Transverse colon (tissue), 4 donors: ENCODE results near the gene PCBD2. TPM values are rescaled to one million over a fixed set of nuclear protein-coding genes. Genes with fewer than 3 reads are reported as not detected.

Experiments used
- DNase-seq: peaks from one replicate; pipeline ENCODE4 v3.0.0-alpha.2; 2019
- H3K27ac ChIP-seq, 4 donors: fragments of 200-600 bp; sonication (generic); 2 replicates each; pipeline ENCODE4 v1.5.1; 2016 to 2018; ENCODE audit warnings: inconsistent platforms in 4 of 4
- H3K27me3 ChIP-seq: fragments of 200-600 bp; sonication (generic); 2 replicates; pipeline ENCODE4 v1.5.1; 2017; ENCODE audit warnings: inconsistent platforms
- H3K36me3 ChIP-seq, 4 donors: fragments of 200-600 bp; sonication (generic); 2 replicates each; pipeline ENCODE4 v1.5.1; 2017 to 2019; ENCODE audit warnings: inconsistent platforms in 4 of 4
- H3K4me1 ChIP-seq, 4 donors: fragments of 200-600 bp; sonication (generic); 2 replicates each; pipeline ENCODE4 v1.5.1; 2017 to 2020; ENCODE audit warnings: inconsistent platforms in 4 of 4
- H3K4me3 ChIP-seq, 4 donors: fragments of 200-600 bp; sonication (generic); 1 replicate in 1 of 4; 2 replicates in 3 of 4; pipeline versions ENCODE4 v1.5.1 to v1.6.1; 2017 to 2019; ENCODE audit warnings: inconsistent platforms in 4 of 4
- H3K9me3 ChIP-seq, 2 donors: fragments of 200-600 bp; sonication (generic); 2 replicates each; pipeline ENCODE4 v1.5.1; 2017 to 2019; ENCODE audit warnings: inconsistent platforms in 2 of 2
- EP300 ChIP-seq: sonication (generic); formaldehyde crosslinking; IDR thresholded peaks from one replicate; pipeline ENCODE4 v1.6.1; 2017; ENCODE audit warnings: antibody characterized with exemption, low read depth
- POLR2A ChIP-seq: fragments of 450-650 bp; IDR thresholded peaks from one replicate; pipeline ENCODE4 v1.6.1; 2016; ENCODE audit warnings: antibody characterized with exemption, mild to moderate bottlenecking, moderate library complexity
- POLR2AphosphoS5 ChIP-seq, 3 donors: sonication (generic); formaldehyde crosslinking; IDR thresholded peaks; one replicate each; pipeline ENCODE4 v1.6.1; 2016; ENCODE audit warnings: antibody characterized with exemption in 3 of 3
- WGBS, 2 donors: methylation state at CpG; one replicate each; pipeline ENCODE4 v1.1.5; 2018; ENCODE audit warnings: low coverage in 1 of 2; 5-methylcytosine and 5-hydroxymethylcytosine counted together
- in situ Hi-C, 4 donors: fragments of 200-750 bp; cut with MboI; loops; one replicate each; pipeline versions ENCODE4 v1.15.0 to v1.15.1; 2017; ENCODE audit warnings: low sequenced_read_pairs in 3 of 4, low pct_ligation_motif_present in 1 of 4, low pct_unique_long_range_greater_than_20kb in 1 of 4
- intact Hi-C: fragments of 100-400 bp; cut with DNase I; formaldehyde crosslinking; loops from one replicate; pipeline ENCODE4 v1.15.1; 2023; ENCODE audit warnings: low total_unique reads
- total RNA-seq, 4 donors: library from RNA; depleted of rRNA; stranded (reverse); fragments of >200 nt; gene quantifications; one replicate each; pipeline ENCODE4 v1.1.0, GENCODE V29; 2016
- TF ChIP-seq, protein P1 (sequence below), 5 experiments: fragments of 200-600 bp in 3 of 5; fragments of 450-650 bp in 2 of 5; sonication (generic) in 3 of 5; IDR thresholded peaks; 1 replicate in 2 of 5; 2 replicates in 3 of 5; pipeline ENCODE4 v1.5.1; 2016 to 2017; ENCODE audit warnings: antibody characterized with exemption in 5 of 5, inconsistent platforms in 3 of 5, mild to moderate bottlenecking in 2 of 5, moderate library complexity in 1 of 5

Gene PCBD2
- total RNA-seq, 4 donors from 2014 or later: 6.4 to 28.9 (median 11.6) TPM

DNA sequence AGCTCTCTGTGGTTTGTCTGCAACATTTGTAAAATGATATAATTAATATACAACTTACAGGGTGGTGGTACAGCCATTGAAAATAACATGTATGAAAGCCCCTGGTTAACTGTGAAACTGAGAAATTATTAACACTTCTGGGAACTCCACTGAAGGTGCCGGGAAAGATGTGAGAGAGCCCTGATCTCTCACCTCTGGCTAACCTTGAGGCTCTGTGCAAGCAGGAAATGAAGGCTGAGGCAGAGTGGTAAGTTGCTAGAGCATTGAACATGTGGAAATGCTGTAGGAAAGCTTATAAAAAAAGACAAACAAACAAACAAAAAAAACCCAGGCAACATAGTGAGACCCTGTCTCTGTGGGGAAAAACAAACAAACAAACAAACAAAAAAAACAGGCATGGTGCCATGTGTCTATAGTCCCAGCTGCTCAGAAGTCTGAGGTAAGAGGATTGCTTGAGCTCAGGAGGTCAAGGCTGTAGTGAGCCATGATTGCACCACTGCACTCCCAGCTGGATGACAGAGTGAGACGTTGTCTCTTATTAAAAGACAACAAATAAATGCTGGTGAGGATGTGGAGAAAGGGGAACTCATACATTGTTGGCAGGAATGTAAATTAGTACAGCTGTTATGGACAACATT is 70.3 kb downstream of the PCBD2 start:
- TF ChIP-seq EP300: no peak
- no peak for TF ChIP-seq POLR2AphosphoS5 (IDR thresholded peaks at IDR 0.05)
- TF ChIP-seq POLR2A: no peak
- TF ChIP-seq, protein P1, sequence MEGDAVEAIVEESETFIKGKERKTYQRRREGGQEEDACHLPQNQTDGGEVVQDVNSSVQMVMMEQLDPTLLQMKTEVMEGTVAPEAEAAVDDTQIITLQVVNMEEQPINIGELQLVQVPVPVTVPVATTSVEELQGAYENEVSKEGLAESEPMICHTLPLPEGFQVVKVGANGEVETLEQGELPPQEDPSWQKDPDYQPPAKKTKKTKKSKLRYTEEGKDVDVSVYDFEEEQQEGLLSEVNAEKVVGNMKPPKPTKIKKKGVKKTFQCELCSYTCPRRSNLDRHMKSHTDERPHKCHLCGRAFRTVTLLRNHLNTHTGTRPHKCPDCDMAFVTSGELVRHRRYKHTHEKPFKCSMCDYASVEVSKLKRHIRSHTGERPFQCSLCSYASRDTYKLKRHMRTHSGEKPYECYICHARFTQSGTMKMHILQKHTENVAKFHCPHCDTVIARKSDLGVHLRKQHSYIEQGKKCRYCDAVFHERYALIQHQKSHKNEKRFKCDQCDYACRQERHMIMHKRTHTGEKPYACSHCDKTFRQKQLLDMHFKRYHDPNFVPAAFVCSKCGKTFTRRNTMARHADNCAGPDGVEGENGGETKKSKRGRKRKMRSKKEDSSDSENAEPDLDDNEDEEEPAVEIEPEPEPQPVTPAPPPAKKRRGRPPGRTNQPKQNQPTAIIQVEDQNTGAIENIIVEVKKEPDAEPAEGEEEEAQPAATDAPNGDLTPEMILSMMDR (IDR thresholded peaks at IDR 0.05): no peak
- intact Hi-C loops: no loop called here
- DNase-seq: no peak
- Histone ChIP-seq H3K4me3 (no peak overlapping the region), H3K27ac (no peak overlapping the region), H3K27me3 (no peaks in the 10 kb centered on the region), H3K36me3 (no peaks in the 10 kb centered on the region), H3K9me3 (peaks cover 0 to 7% of the 10 kb centered on the region in 2 donors), H3K4me1 (no peaks in the 10 kb centered on the region)
- WGBS, 2 donors: 70 to 100% methylated on average over 1 to 2 of the region's 2 CpGs
- in situ Hi-C loops: no loop called here

GRCh38 chr5:134975843-134976242 is 70.9 kb downstream of the PCBD2 start:
- Histone ChIP-seq H3K27ac (no peak overlapping the region), H3K4me1 (no peaks in the 10 kb centered on the region), H3K36me3 (no peaks in the 10 kb centered on the region), H3K4me3 (no peak overlapping the region), H3K9me3 (peaks cover 0 to 7% of the 10 kb centered on the region in 2 donors), H3K27me3 (no peaks in the 10 kb centered on the region)
- DNase-seq: no peak
- intact Hi-C loops: no loop called here
- TF ChIP-seq EP300: no peak
- TF ChIP-seq POLR2AphosphoS5 (IDR thresholded peaks at IDR 0.05): no peak
- TF ChIP-seq, protein P1 (IDR thresholded peaks at IDR 0.05): no peak
- no peak for TF ChIP-seq POLR2A
- in situ Hi-C loops: no loop called here

DNA sequence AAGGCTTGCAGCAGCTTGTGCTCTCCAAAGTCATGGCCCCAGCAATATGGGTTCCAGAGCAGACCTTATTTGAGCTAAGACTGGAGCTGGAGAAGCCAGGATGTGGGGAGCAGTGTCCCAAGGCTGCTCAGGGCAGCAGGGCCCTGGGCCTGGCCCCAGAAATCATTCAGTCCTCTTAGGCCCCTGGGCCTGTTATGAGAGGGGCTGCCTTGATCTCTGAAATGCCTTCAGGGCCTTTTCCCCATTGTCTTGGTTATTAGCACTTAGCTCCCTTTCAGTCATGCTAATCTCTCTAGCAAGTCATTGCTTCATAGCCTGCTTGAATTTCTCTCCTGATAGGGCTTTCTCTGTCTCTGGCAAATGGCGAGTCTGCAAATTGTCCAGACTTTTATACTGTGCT is 71.9 kb downstream of the PCBD2 start:
- Histone ChIP-seq H3K36me3 (no peaks in the 10 kb centered on the region), H3K27ac (no peak overlapping the region), H3K4me3 (no peak overlapping the region), H3K27me3 (no peaks in the 10 kb centered on the region), H3K9me3 (peaks cover 6 to 13% of the 10 kb centered on the region in 2 donors), H3K4me1 (no peaks in the 10 kb centered on the region)
- intact Hi-C loops: no loop called here
- DNase-seq: no peak
- TF ChIP-seq, protein P1 (IDR thresholded peaks at IDR 0.05): no peak
- TF ChIP-seq EP300 (no peak), POLR2AphosphoS5 (IDR thresholded peaks at IDR 0.05) (no peak), POLR2A (no peak)
- WGBS, 2 donors: 96 to 100% methylated on average over 1 of the region's 1 CpG
- in situ Hi-C loops: no loop called here

DNA sequence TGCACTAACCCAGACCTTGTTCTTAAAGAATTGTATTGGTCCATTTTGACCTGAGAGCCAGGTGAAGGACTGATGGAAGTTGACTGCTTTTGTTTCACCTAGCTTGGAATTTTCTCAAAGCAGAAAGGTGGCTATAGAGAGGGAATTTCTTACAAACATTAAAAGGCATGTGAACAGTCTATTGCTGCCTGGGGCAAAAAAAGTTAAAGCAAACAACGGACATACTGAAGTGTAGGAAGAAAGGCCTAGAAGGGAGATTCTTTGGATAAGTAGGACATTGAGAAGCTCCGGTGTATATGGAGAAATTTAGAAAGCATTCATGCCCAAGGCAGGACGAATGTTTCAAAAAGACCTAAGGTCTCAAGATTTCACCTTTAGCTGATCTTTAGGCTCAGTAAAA is 74.5 kb downstream of the PCBD2 start:
- H3K4me1 ChIP-seq: no peaks in the 10 kb centered on the region
- WGBS, 2 donors: 92 to 96% methylated on average over 3 of the region's 3 CpGs
- H3K9me3 ChIP-seq: peaks cover 22 to 30% of the 10 kb centered on the region in 2 donors
- in situ Hi-C loops (no loop called here), intact Hi-C loops (no loop called here)
- TF ChIP-seq EP300: no peak
- no peak for TF ChIP-seq POLR2A
- no peak for TF ChIP-seq POLR2AphosphoS5 (IDR thresholded peaks at IDR 0.05)
- TF ChIP-seq, protein P1 (IDR thresholded peaks at IDR 0.05): no peak
- no peaks in the 10 kb centered on the region for H3K36me3 ChIP-seq
- H3K27me3 ChIP-seq: no peaks in the 10 kb centered on the region
- no peak overlapping the region for H3K4me3 ChIP-seq
- no peak overlapping the region for H3K27ac ChIP-seq
- no peak for DNase-seq
